Measurements from ENCODE around the gene HINT2.

- TF ChIP-seq CTCF (IDR thresholded peaks at IDR 0.05) (no peak), POLR2AphosphoS5 (IDR thresholded peaks at IDR 0.05) (no peak), EP300 (IDR thresholded peaks at IDR 0.05) (no peak), POLR2A (IDR thresholded peaks at IDR 0.05; ENCODE audit: low read depth) (no peak)
These were observed 45.1 kb downstream of the HINT2 start for GRCh38 chr9:35769763-35770162.
